Stimulated activated CD4-positive, alpha-beta T cell treated with anti-CD3 and anti-CD28 coated beads, Interleukin-15, amount 100 ng/mL, for 48 hours (primary cell): ENCODE data around the gene MC1R.
"Not testable (repeated sequence)": the region's sequence is repeated elsewhere in the genome, so short reads cannot be mapped to it uniquely, and the experiment has no call there.

Source experiments
- DNase-seq, 2 donors: peaks; one replicate each; pipeline ENCODE4 v3.0.0-alpha.2; 2020; ENCODE audit warnings: low read depth in 2 of 2

MC1R gene

GRCh38 chr16:89958596-89958995, 39.9 kb downstream of the MC1R start:
- no peak for DNase-seq

GRCh38 chr16:89960966-89961365, 42.3 kb downstream of the MC1R start:
- no peak for DNase-seq

- no peak for DNase-seq
Measured at GRCh38 chr16:89961920-89962319, 43.3 kb downstream of the MC1R start.

GRCh38 chr16:89962754-89963498, 44.3 kb downstream of the MC1R start:
- DNase-seq: no peak

- no peak for DNase-seq
Measured at GRCh38 chr16:89964201-89964600, 45.5 kb downstream of the MC1R start.

GRCh38 chr16:89965447-89966225, 47.0 kb downstream of the MC1R start:
- DNase-seq: no peak

- no peak for DNase-seq
Measured at GRCh38 chr16:89966756-89967155, 48.1 kb downstream of the MC1R start.

GRCh38 chr16:89967436-89967835, 48.8 kb downstream of the MC1R start:
- DNase-seq: not testable (repeated sequence)

GRCh38 chr16:89968074-89968473, 49.4 kb downstream of the MC1R start:
- DNase-seq: not testable (repeated sequence)

- DNase-seq: no peak
Measured at GRCh38 chr16:89969741-89970410, 51.2 kb downstream of the MC1R start.
